H1 (cell line): ENCODE data around the gene MIS18BP1. TPM values are rescaled to one million over a fixed set of nuclear protein-coding genes. Genes with fewer than 3 reads are reported as not detected.

Experiments
- CTCF ChIA-PET: fragments of 300-600 bp; sonication (Branson Sonifier 250); formaldehyde crosslinking; loops from one replicate; lab custom pipeline; 2021; ENCODE audit not compliant: partially characterized antibody; lab: Charles Lee
- POLR2A ChIA-PET: fragments of 300-600 bp; sonication (Branson Sonifier 250); formaldehyde crosslinking; loops from one replicate; lab custom pipeline; 2021; ENCODE audit warnings: inconsistent platforms; ENCODE audit not compliant: partially characterized antibody; lab: Charles Lee
- DNase-seq, 2 experiments: peaks; one replicate each; pipeline versions ENCODE4 v3.0.0 to v3.0.0-alpha.2; 2010 to 2022; ENCODE audit warnings: low spot score in 2 of 2, low read depth in 1 of 2, mixed read lengths in 1 of 2
- FAIRE-seq: peaks from 2 replicates; lab custom pipeline; 2011; peaks lifted over from hg19 to GRCh38; lab: Jason Lieb, UNC
- H2AFZ ChIP-seq: 2 replicates; pipeline ENCODE4 v1.8.1; 2012; ENCODE audit warnings: low read length, inconsistent platforms
- H2AK5ac ChIP-seq: 2 replicates; pipeline ENCODE4 v1.6.1; 2013; ENCODE audit warnings: low read depth, low read length
- H2BK120ac ChIP-seq: replicated peaks from 2 replicates; pipeline ENCODE3; 2013; ENCODE audit warnings: low read depth, low read length, inconsistent platforms
- H2BK12ac ChIP-seq: 2 replicates; pipeline ENCODE4 v1.6.1; 2013; ENCODE audit warnings: low read depth, low read length
- H2BK15ac ChIP-seq: 2 replicates; pipeline ENCODE4 v1.6.1; 2013; ENCODE audit warnings: low read length
- H2BK20ac ChIP-seq: 2 replicates; pipeline ENCODE4 v1.6.1; 2013; ENCODE audit warnings: low read length
- H2BK5ac ChIP-seq: 2 replicates; pipeline ENCODE4 v1.6.1; 2013; ENCODE audit warnings: low read depth, low read length
- H3K14ac ChIP-seq: 2 replicates; pipeline ENCODE4 v1.6.1; 2013; ENCODE audit warnings: inconsistent platforms; ENCODE audit not compliant: insufficient read length
- H3K18ac ChIP-seq: 2 replicates; pipeline ENCODE4 v1.6.1; 2013; ENCODE audit warnings: low read length; ENCODE audit errors: extremely low read depth
- H3K23ac ChIP-seq: 2 replicates; pipeline ENCODE4 v1.6.1; 2013; ENCODE audit warnings: inconsistent platforms; ENCODE audit not compliant: insufficient read length
- H3K23me2 ChIP-seq: 2 replicates; pipeline ENCODE4 v1.6.1; 2013; ENCODE audit warnings: low read depth, low read length
- H3K27ac ChIP-seq: 2 replicates; pipeline ENCODE4 v1.6.1; 2011; ENCODE audit warnings: low read depth, low read length, inconsistent platforms
- H3K27me3 ChIP-seq, 4 experiments: replicated peaks in 1 of 4; 1 replicate in 1 of 4; 2 replicates in 3 of 4; pipeline versions ENCODE4 v1.6.1 to v1.8.1; 2011 to 2013; ENCODE audit warnings: low read length in 3 of 4, mild to moderate bottlenecking in 3 of 4, inconsistent platforms in 2 of 4, mixed read lengths in 2 of 4, moderate library complexity in 1 of 4; ENCODE audit not compliant: control insufficient read depth in 3 of 4, insufficient read depth in 3 of 4; ENCODE audit errors: extremely low read depth in 1 of 4
- H3K36me3 ChIP-seq, 4 experiments: 2 replicates each; pipeline versions ENCODE4 v1.6.1 to v1.8.1; 2011 to 2013; ENCODE audit warnings: mild to moderate bottlenecking in 4 of 4, low read length in 3 of 4, moderate library complexity in 2 of 4, control low read depth in 1 of 4, inconsistent platforms in 1 of 4; ENCODE audit not compliant: insufficient read depth in 4 of 4, control insufficient read depth in 2 of 4
- H3K4ac ChIP-seq: replicated peaks from 2 replicates; pipeline ENCODE3; 2013; ENCODE audit warnings: low read length, low read depth, mixed read lengths, inconsistent platforms; ENCODE audit not compliant: insufficient read length
- H3K4me1 ChIP-seq, 4 experiments: replicated peaks in 1 of 4; 1 replicate in 1 of 4; 2 replicates in 3 of 4; pipeline versions ENCODE4 v1.6.1 to v1.8.1; 2011 to 2013; ENCODE audit warnings: low read length in 3 of 4, inconsistent platforms in 2 of 4, mixed read lengths in 1 of 4; ENCODE audit not compliant: insufficient read depth in 4 of 4, control insufficient read depth in 3 of 4
- H3K4me2 ChIP-seq, 2 experiments: 2 replicates each; pipeline versions ENCODE4 v1.6.1 to v1.8.1; 2011 to 2013; ENCODE audit warnings: low read depth in 2 of 2, low read length in 2 of 2, control low read depth in 1 of 2, inconsistent platforms in 1 of 2, mild to moderate bottlenecking in 1 of 2; ENCODE audit not compliant: insufficient read depth in 1 of 2
- H3K4me3 ChIP-seq, 4 experiments: fragments of 200-600, 300-600 bp in 1 of 4; sonication (generic), shearing (Covaris generic), sonication (Bioruptor Twin) in 1 of 4; 2 replicates each; pipeline versions ENCODE4 v1.5.1 to v1.8.1; 2011 to 2016; ENCODE audit warnings: low read length in 4 of 4, low read depth in 3 of 4, control low read depth in 2 of 4, inconsistent platforms in 2 of 4, mild to moderate bottlenecking in 2 of 4, mixed read lengths in 1 of 4, moderate library complexity in 1 of 4; ENCODE audit not compliant: insufficient read depth in 2 of 4; ENCODE audit errors: extremely low read depth in 1 of 4
- H3K56ac ChIP-seq: replicated peaks from 2 replicates; pipeline ENCODE3; 2013; ENCODE audit warnings: low read depth, mild to moderate bottlenecking, mixed read lengths, low read length, inconsistent platforms; ENCODE audit not compliant: insufficient read length
- H3K79me1 ChIP-seq: 2 replicates; pipeline ENCODE4 v1.6.1; 2013; ENCODE audit warnings: low read depth, low read length, control low read depth
- H3K79me2 ChIP-seq, 2 experiments: 2 replicates each; pipeline versions ENCODE4 v1.6.1 to v1.8.1; 2012 to 2013; ENCODE audit warnings: low read length in 2 of 2, mild to moderate bottlenecking in 2 of 2, inconsistent platforms in 1 of 2; ENCODE audit not compliant: insufficient read depth in 2 of 2, control insufficient read depth in 1 of 2
- H3K9ac ChIP-seq, 4 experiments: replicated peaks in 1 of 4; 1 replicate in 1 of 4; 2 replicates in 3 of 4; pipeline versions ENCODE4 v1.6.1 to v1.8.1; 2011 to 2013; ENCODE audit warnings: low read depth in 3 of 4, low read length in 3 of 4, control low read depth in 2 of 4, mild to moderate bottlenecking in 2 of 4, moderate library complexity in 2 of 4, inconsistent platforms in 1 of 4; ENCODE audit errors: extremely low read depth in 1 of 4
- H3K9me3 ChIP-seq, 2 experiments: 2 replicates each; pipeline versions ENCODE4 v1.6.1 to v1.8.1; 2012 to 2013; ENCODE audit warnings: mild to moderate bottlenecking in 2 of 2, moderate library complexity in 2 of 2, control low read depth in 1 of 2, inconsistent platforms in 1 of 2, low read depth in 1 of 2, low read length in 1 of 2, mixed read lengths in 1 of 2; ENCODE audit not compliant: insufficient read depth in 2 of 2
- H4K20me1 ChIP-seq, 2 experiments: replicated peaks in 1 of 2; 2 replicates each; pipeline versions ENCODE3 to v1.8.1; 2011 to 2013; ENCODE audit warnings: inconsistent platforms in 2 of 2, low read length in 2 of 2, mild to moderate bottlenecking in 1 of 2; ENCODE audit not compliant: insufficient read depth in 2 of 2, control insufficient read depth in 1 of 2
- H4K5ac ChIP-seq: 2 replicates; pipeline ENCODE4 v1.6.1; 2013; ENCODE audit warnings: low read length, low read depth, mixed read lengths, inconsistent platforms; ENCODE audit not compliant: insufficient read length
- H4K8ac ChIP-seq: 2 replicates; pipeline ENCODE4 v1.8.0; 2013; ENCODE audit warnings: mild to moderate bottlenecking, moderate library complexity, low read length, inconsistent platforms; ENCODE audit not compliant: insufficient read depth; ENCODE audit errors: extremely low read depth
- H4K91ac ChIP-seq: replicated peaks from 2 replicates; pipeline ENCODE3; 2013; ENCODE audit warnings: low read length, mixed read lengths, inconsistent platforms; ENCODE audit not compliant: insufficient read length
- CTBP2 ChIP-seq: IDR thresholded peaks from 2 replicates; pipeline ENCODE4 v1.7.0; 2011; ENCODE audit warnings: borderline replicate concordance, mild to moderate bottlenecking, moderate library complexity, mixed read lengths, low read length; ENCODE audit not compliant: insufficient read depth, insufficient read length
- RAD21 ChIP-seq, 2 experiments: IDR thresholded peaks in 1 of 2; conservative IDR thresholded peaks in 1 of 2; 2 replicates each; pipeline ENCODE4 v1.6.1; 2011; ENCODE audit warnings: low read depth in 2 of 2, low read length in 2 of 2, improper control_type of control experiment in 1 of 2, inconsistent platforms in 1 of 2, mild to moderate bottlenecking in 1 of 2, moderate library complexity in 1 of 2
- WGBS, 2 experiments: shearing (Covaris generic) in 1 of 2; methylation state at CpG; one replicate each; pipeline versions ENCODE4 v1.1.6 to v1.1.7; 2013 to 2015; ENCODE audit warnings: low lambda C conversion rate in 2 of 2, mixed read lengths in 2 of 2, inconsistent platforms in 1 of 2, low coverage in 1 of 2, missing lambda C conversion rate in 1 of 2; ENCODE audit not compliant: insufficient replicate concordance in 2 of 2, insufficient coverage in 1 of 2, insufficient read length in 1 of 2; ENCODE audit errors: extremely low coverage in 1 of 2, missing lambda C conversion rate in 1 of 2; 5-methylcytosine and 5-hydroxymethylcytosine counted together
- polyA plus RNA-seq, 7 experiments: library from polyadenylated mRNA; depleted of rRNA in 3 of 7; stranded (reverse) in 5 of 7; unstranded in 2 of 7; fragments of >200 nt in 5 of 7; fragments of 200-250 nt in 2 of 7; gene quantifications; 1 replicate in 5 of 7; 2 replicates in 1 of 7; 4 replicates in 1 of 7; pipeline versions ENCODE4 v1.2.1 to v1.2.3, GENCODE V29; 2011 to 2013; ENCODE audit warnings: missing spikeins in 2 of 7, mixed read lengths in 2 of 7
- total RNA-seq: library from RNA; stranded (reverse); fragmentation: NEBNext Ultra II Directional; extraction: Animal tissue kit (Norgen Biotek cat#: 25700); gene quantifications from 2 replicates; pipeline ENCODE4 v1.2.1, GENCODE V29; 2021
- TF ChIP-seq, protein P1 (sequence below), 3 experiments: IDR thresholded peaks; 1 replicate in 2 of 3; 2 replicates in 1 of 3; pipeline versions ENCODE4 v1.5.1 to v1.6.1; 2011; ENCODE audit warnings: low read length in 3 of 3, mild to moderate bottlenecking in 3 of 3, inconsistent platforms in 2 of 3, low read depth in 1 of 3, moderate library complexity in 1 of 3; ENCODE audit not compliant: insufficient read depth in 1 of 3; ENCODE audit errors: control extremely low read depth in 1 of 3

The MIS18BP1 gene
- total and polyA plus RNA-seq, 2 of the 8 experiments (the other 6 are each of a cell fraction or from before 2014, with no cell fraction given) = 12.8 to 80.5 TPM

DNA sequence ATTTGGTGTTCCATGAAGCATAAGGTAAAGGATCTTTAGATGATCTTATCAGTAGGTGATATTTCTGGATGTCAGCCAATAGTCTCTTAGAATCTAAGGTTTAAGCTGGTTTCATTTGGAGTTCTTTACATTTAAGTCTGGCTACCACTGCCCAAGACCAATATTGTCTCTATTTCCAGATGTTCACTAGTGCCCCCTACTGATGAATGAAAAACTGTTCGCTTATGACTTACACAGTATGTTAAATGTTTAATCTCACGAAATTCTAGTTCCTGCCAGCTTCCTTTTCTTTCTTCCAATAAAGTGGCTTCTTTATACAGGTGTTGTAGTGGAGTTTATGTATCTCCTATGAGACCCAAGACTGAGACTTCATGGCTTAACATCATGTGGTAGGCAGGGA lies 31.8 kb upstream of the MIS18BP1 start:
- Histone ChIP-seq H4K20me1 (no peaks in the 10 kb centered on the region), H2BK12ac (no peak overlapping the region), H2AK5ac (no peak overlapping the region), H3K4ac (no peak overlapping the region), H3K9me3 (peaks cover 11% of the 10 kb centered on the region in 2 experiments; a peak in 2 of 4 replicates), H2BK120ac (no peak overlapping the region), H3K23ac (no peak overlapping the region), H3K4me2 (no peak overlapping the region), H3K4me3 (no peak overlapping the region), H3K27ac (no peak overlapping the region), H3K14ac (no peak overlapping the region), H3K56ac (no peak overlapping the region), H3K79me2 (no peaks in the 10 kb centered on the region), H3K23me2 (no peaks in the 10 kb centered on the region), H3K36me3 (no peaks in the 10 kb centered on the region), H2BK20ac (no peak overlapping the region), H3K4me1 (no peaks in the 10 kb centered on the region), H3K27me3 (no peaks in the 10 kb centered on the region), H2BK5ac (no peak overlapping the region), H3K79me1 (no peaks in the 10 kb centered on the region), H2AFZ (no peak overlapping the region), H3K18ac (no peak overlapping the region), H2BK15ac (no peak overlapping the region), H4K91ac (no peak overlapping the region), H4K5ac (no peak overlapping the region), H4K8ac (no peak overlapping the region), H3K9ac (no peak overlapping the region)
- FAIRE-seq (peak; percentile 7), DNase-seq (no peak)
- POLR2A ChIA-PET = interaction anchor here (0.6 kb wide), 1 partner anchor 110 kb away, joined by 3 read pairs; no protein-coding TSS in a partner anchor
- CTCF ChIA-PET = interaction anchor here (1.1 to 1.9 kb wide), 7 partner anchors 11 to 362 kb away, joined by 3 to 5 read pairs (median 4); no protein-coding TSS in a partner anchor
- TF ChIP-seq CTBP2 (no peak), RAD21 (IDR thresholded peaks at IDR 0.05 in 1 of 2, conservative IDR thresholded peaks at IDR 0.05 in 1 of 2; ENCODE audit: low read depth in 2 of 2, low read length in 2 of 2) (peak in 1 of 2 experiments; percentile 14; a peak in 1 of 4 replicates)
- TF ChIP-seq, protein P1, sequence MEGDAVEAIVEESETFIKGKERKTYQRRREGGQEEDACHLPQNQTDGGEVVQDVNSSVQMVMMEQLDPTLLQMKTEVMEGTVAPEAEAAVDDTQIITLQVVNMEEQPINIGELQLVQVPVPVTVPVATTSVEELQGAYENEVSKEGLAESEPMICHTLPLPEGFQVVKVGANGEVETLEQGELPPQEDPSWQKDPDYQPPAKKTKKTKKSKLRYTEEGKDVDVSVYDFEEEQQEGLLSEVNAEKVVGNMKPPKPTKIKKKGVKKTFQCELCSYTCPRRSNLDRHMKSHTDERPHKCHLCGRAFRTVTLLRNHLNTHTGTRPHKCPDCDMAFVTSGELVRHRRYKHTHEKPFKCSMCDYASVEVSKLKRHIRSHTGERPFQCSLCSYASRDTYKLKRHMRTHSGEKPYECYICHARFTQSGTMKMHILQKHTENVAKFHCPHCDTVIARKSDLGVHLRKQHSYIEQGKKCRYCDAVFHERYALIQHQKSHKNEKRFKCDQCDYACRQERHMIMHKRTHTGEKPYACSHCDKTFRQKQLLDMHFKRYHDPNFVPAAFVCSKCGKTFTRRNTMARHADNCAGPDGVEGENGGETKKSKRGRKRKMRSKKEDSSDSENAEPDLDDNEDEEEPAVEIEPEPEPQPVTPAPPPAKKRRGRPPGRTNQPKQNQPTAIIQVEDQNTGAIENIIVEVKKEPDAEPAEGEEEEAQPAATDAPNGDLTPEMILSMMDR (IDR thresholded peaks at IDR 0.05; ENCODE audit: control extremely low read depth in 1 of 3, insufficient read depth in 1 of 3, low read depth in 1 of 3, low read length in 3 of 3) = peak in 1 of 3 experiments; percentile 50; a peak in 2 of 4 replicates
- WGBS, 2 experiments = 83% methylated on average over 2 of the region's 2 CpGs; no CpG with 5 or more reads in 1 of the 2 experiments
